Ishikawa (cell line): ENCODE results near the gene SYCP2.

ENCODE experiments used
- CEBPB ChIP-seq: IDR thresholded peaks from 2 replicates; pipeline ENCODE4 v1.6.1; 2012
- CREB1 ChIP-seq: IDR thresholded peaks from 2 replicates; pipeline ENCODE4 v1.6.1; 2012; ENCODE audit warnings: low read depth
- EGR1 ChIP-seq: IDR thresholded peaks from 2 replicates; pipeline ENCODE4 v1.6.1; 2012
- EP300 ChIP-seq: IDR thresholded peaks from 2 replicates; pipeline ENCODE4 v1.6.1; 2012; ENCODE audit warnings: borderline replicate concordance
- FOXM1 ChIP-seq: IDR thresholded peaks from 2 replicates; pipeline ENCODE4 v1.6.1; 2012; ENCODE audit warnings: low read depth, borderline replicate concordance
- NFIC ChIP-seq: IDR thresholded peaks from 2 replicates; pipeline ENCODE4 v1.6.1; 2012
- RAD21 ChIP-seq: IDR thresholded peaks from 2 replicates; pipeline ENCODE4 v1.6.1; 2012; ENCODE audit warnings: low read depth
- TAF1 ChIP-seq: IDR thresholded peaks from 2 replicates; pipeline ENCODE4 v1.6.1; 2012; ENCODE audit warnings: low read depth, mild to moderate bottlenecking
- TCF12 ChIP-seq: IDR thresholded peaks from 2 replicates; pipeline ENCODE4 v1.6.1; 2012; ENCODE audit warnings: low read depth
- TEAD4 ChIP-seq: IDR thresholded peaks from 2 replicates; pipeline ENCODE4 v1.6.1; 2012
- YY1 ChIP-seq: IDR thresholded peaks from 2 replicates; pipeline ENCODE4 v1.6.1; 2012; ENCODE audit warnings: low read depth
- ZBTB7A ChIP-seq: IDR thresholded peaks from 2 replicates; pipeline ENCODE4 v1.6.1; 2012; ENCODE audit warnings: low read depth
- TF ChIP-seq, protein P1 (sequence below): IDR thresholded peaks from 2 replicates; pipeline ENCODE4 v1.6.1; 2012; ENCODE audit warnings: low read depth, mild to moderate bottlenecking
- TF ChIP-seq, protein P2 (sequence below): IDR thresholded peaks from 2 replicates; pipeline ENCODE4 v1.6.1; 2012
- TF ChIP-seq, protein P3 (sequence below): IDR thresholded peaks from 2 replicates; pipeline ENCODE4 v1.6.1; 2012

The SYCP2 gene

DNA sequence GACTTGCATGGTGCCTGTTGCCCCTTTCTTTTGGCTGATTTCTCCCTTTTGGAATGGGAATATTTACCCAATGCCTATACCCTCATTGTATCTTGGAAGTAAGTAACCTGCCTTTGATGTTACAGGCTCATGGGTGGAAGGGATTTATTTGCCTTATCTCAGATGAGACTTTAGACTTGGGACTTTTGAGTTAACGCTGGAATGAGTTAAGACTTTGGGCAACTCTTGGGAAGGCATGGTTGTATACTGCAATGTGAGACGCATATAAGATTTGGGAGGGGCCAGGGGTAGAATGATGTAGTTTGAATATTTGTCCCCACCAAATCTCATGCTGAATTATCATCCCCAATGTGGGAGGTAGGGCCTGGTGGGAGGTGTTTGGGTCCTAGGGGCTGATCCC lies 75.5 kb downstream of the SYCP2 start:
- TF ChIP-seq, protein P1, sequence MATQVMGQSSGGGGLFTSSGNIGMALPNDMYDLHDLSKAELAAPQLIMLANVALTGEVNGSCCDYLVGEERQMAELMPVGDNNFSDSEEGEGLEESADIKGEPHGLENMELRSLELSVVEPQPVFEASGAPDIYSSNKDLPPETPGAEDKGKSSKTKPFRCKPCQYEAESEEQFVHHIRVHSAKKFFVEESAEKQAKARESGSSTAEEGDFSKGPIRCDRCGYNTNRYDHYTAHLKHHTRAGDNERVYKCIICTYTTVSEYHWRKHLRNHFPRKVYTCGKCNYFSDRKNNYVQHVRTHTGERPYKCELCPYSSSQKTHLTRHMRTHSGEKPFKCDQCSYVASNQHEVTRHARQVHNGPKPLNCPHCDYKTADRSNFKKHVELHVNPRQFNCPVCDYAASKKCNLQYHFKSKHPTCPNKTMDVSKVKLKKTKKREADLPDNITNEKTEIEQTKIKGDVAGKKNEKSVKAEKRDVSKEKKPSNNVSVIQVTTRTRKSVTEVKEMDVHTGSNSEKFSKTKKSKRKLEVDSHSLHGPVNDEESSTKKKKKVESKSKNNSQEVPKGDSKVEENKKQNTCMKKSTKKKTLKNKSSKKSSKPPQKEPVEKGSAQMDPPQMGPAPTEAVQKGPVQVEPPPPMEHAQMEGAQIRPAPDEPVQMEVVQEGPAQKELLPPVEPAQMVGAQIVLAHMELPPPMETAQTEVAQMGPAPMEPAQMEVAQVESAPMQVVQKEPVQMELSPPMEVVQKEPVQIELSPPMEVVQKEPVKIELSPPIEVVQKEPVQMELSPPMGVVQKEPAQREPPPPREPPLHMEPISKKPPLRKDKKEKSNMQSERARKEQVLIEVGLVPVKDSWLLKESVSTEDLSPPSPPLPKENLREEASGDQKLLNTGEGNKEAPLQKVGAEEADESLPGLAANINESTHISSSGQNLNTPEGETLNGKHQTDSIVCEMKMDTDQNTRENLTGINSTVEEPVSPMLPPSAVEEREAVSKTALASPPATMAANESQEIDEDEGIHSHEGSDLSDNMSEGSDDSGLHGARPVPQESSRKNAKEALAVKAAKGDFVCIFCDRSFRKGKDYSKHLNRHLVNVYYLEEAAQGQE, result no peak
- TF ChIP-seq NFIC (no peak), EGR1 (no peak), EP300 (no peak), YY1 (no peak), CREB1 (no peak), RAD21 (no peak)

DNA sequence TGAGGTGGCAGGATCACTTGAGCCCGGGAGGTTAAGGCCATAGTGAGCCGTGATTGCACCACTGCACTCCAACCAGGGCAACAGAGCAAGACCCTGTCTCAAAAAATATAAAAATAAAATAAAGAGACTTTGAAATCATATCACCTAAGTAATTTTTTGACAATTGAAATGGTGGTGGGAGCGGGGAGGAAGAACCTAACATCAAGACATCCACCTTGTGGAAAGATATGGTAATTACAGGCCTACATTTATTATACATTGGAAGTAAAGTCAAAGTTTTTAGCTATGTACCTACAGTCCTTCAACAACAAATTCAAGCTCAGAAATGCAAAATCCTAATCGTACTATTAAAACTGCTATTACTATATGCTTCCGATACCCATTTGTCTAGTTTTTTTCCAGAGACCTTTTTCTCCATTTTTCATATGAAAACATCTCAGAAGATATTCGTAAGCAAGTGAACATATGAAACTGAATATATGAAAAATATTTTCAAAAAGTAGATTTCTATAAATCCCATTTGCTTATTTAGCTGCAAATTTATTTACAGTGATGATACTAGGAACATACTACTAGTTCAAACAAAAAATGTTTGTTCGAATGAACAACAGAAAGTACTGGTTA lies 83.3 kb downstream of the SYCP2 start:
- TF ChIP-seq RAD21, result peak; percentile 32; the same call in 1 of the 2 replicates
- no peak for TF ChIP-seq EGR1

DNA sequence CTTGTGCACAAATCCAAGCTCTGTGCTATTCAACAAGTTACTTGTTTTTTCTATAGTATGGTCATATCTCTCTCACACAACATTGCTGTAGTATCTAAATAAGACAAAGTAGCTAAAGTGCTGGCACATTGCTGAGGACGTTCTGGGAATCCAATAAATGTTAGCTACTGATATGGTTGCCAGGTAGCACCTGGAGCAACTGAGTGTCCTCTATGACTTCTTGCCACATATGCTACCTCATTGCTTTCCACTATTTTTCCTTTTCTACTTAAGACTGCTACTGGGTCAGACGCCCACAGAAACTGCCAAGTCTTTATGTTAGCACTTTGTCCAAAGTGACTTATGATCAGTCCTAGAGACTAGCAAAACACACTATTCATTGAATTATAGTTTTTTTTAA lies 85.3 kb downstream of the SYCP2 start:
- TF ChIP-seq RAD21, result no peak
- no peak for TF ChIP-seq CEBPB
- no peak for TF ChIP-seq TAF1
- no peak for TF ChIP-seq ZBTB7A
- TF ChIP-seq, protein P2, sequence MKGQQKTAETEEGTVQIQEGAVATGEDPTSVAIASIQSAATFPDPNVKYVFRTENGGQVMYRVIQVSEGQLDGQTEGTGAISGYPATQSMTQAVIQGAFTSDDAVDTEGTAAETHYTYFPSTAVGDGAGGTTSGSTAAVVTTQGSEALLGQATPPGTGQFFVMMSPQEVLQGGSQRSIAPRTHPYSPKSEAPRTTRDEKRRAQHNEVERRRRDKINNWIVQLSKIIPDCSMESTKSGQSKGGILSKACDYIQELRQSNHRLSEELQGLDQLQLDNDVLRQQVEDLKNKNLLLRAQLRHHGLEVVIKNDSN, result no peak
- no peak for TF ChIP-seq EGR1
- TF ChIP-seq YY1, result no peak
- TF ChIP-seq FOXM1, result no peak
- no peak for TF ChIP-seq TEAD4
- no peak for TF ChIP-seq TCF12
- TF ChIP-seq EP300, result no peak

DNA sequence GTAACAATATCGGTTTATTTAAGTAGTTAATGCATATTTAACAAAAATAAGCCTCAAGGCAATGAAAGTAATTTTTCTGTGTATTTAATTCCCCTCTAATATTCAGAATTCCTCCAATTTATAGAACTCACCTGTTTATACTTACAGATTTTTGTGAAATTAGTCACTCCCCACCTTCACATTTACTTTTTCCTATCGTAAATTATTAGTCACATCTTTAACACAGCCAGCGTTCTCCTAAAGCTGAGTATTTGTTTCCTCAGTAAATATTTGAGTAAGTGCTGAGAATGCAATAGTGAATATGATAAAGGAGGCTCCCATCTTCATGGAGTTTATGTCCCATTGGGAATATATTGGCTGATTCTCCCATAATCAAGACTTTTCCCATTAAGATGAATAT lies 88.0 kb downstream of the SYCP2 start:
- TF ChIP-seq CREB1, result no peak
- no peak for TF ChIP-seq ZBTB7A
- TF ChIP-seq EP300, result no peak
- TF ChIP-seq EGR1, result no peak
- TF ChIP-seq TAF1, result no peak
- TF ChIP-seq TEAD4, result no peak
- no peak for TF ChIP-seq CEBPB
- TF ChIP-seq, protein P2, result no peak
- TF ChIP-seq TCF12, result no peak
- no peak for TF ChIP-seq FOXM1
- TF ChIP-seq YY1, result no peak
- TF ChIP-seq, protein P1, result no peak
- TF ChIP-seq, protein P3, sequence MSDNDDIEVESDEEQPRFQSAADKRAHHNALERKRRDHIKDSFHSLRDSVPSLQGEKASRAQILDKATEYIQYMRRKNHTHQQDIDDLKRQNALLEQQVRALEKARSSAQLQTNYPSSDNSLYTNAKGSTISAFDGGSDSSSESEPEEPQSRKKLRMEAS, result no peak
- no peak for TF ChIP-seq NFIC
- TF ChIP-seq RAD21, result no peak

DNA sequence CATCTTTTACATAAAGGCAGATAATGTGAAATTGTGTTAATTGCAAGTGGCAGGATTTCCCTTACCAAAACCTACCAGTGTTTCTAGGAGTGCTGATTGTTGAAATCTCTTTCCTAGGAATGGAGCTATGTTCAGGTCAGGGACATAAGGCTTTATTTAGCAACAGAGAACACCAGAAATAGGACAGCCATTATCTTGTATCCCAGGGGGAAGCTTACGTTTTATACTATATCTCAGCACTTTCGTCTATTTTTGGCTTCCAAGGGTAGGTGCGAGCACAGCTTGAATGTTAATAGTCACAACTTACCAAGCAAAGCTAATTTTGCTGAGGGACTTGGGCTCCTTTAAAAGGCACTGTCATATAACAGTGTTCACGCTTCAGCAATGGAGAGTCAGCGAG lies 94.0 kb downstream of the SYCP2 start:
- TF ChIP-seq NFIC (no peak), RAD21 (no peak), EP300 (no peak), CEBPB (no peak), YY1 (no peak), TAF1 (no peak), TEAD4 (no peak), ZBTB7A (no peak), EGR1 (no peak), TCF12 (no peak), FOXM1 (no peak), CREB1 (no peak)
- TF ChIP-seq, protein P2, result no peak
- TF ChIP-seq, protein P3, result no peak
- TF ChIP-seq, protein P1, result no peak
